ENCODE measurements around the gene SNRK.

DNA sequence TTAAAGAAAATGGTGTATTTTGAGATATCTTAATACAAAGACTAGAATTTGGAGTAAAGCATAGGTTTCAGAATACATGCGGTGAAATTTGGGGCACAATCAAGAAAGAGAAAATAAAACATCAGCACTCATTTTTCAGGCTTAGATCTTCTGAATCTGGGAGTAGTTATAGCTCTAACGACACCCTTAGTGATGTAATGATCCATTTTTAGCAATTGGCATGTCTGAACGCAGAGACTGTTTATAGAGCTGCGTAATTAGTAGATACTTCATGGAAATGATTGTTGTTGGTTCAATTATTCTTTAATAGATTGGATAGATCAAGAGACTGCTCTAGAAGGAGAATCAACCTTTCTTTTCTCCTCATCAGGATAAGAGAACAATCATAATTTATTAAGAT lies 47.5 kb upstream of the SNRK start:
- TF ChIP-seq, protein P1, sequence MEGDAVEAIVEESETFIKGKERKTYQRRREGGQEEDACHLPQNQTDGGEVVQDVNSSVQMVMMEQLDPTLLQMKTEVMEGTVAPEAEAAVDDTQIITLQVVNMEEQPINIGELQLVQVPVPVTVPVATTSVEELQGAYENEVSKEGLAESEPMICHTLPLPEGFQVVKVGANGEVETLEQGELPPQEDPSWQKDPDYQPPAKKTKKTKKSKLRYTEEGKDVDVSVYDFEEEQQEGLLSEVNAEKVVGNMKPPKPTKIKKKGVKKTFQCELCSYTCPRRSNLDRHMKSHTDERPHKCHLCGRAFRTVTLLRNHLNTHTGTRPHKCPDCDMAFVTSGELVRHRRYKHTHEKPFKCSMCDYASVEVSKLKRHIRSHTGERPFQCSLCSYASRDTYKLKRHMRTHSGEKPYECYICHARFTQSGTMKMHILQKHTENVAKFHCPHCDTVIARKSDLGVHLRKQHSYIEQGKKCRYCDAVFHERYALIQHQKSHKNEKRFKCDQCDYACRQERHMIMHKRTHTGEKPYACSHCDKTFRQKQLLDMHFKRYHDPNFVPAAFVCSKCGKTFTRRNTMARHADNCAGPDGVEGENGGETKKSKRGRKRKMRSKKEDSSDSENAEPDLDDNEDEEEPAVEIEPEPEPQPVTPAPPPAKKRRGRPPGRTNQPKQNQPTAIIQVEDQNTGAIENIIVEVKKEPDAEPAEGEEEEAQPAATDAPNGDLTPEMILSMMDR (IDR thresholded peaks at IDR 0.05) = no peak
- TF ChIP-seq POLR2A (IDR thresholded peaks at IDR 0.05) = no peak

Data from heart left ventricle (tissue), 13 donors.